ENCODE measurements around the gene EHD3.

The EHD3 gene

GRCh38 chr2:31271851-31272267 is 37.9 kb downstream of the EHD3 start:
- TF ChIP-seq CTCF (IDR thresholded peaks at IDR 0.05; ENCODE audit: low read length) (no peak), EZH2 (optimal IDR thresholded peaks at IDR 0.05; ENCODE audit: low read depth, low read length) (no peak), EZH2phosphoT487 (IDR thresholded peaks at IDR 0.05; ENCODE audit: low read length) (no peak)
- Histone ChIP-seq H3K4me3 (ENCODE audit: low read length) (no peak overlapping the region), H4K20me1 (ENCODE audit: insufficient read depth, low read length) (no peaks in the 10 kb centered on the region), H3K9ac (ENCODE audit: low read length) (no peak overlapping the region), H3K27ac (ENCODE audit: low read length) (no peak overlapping the region), H3K27me3 (replicated peaks; ENCODE audit: insufficient read depth, low read length) (no peaks in the 10 kb centered on the region), H3K79me2 (ENCODE audit: low read length) (no peaks in the 10 kb centered on the region), H3K9me2 (replicated peaks; ENCODE audit: insufficient read depth, low read length) (no peaks in the 10 kb centered on the region), H3K9me3 (replicated peaks; ENCODE audit: insufficient read depth, low read length) (no peaks in the 10 kb centered on the region), H3K4me1 (ENCODE audit: low read length) (no peaks in the 10 kb centered on the region), H3K4me2 (ENCODE audit: low read depth, low read length) (no peak overlapping the region), H3K36me3 (replicated peaks; ENCODE audit: insufficient read depth, low read length) (no peaks in the 10 kb centered on the region), H2AFZ (ENCODE audit: low read length) (no peak overlapping the region), H3F3A (ENCODE audit: insufficient read depth, low read length) (no peaks in the 10 kb centered on the region)
- DNase-seq: no peak

- Histone ChIP-seq H3K27me3 (replicated peaks; ENCODE audit: insufficient read depth, low read length) (no peaks in the 10 kb centered on the region), H4K20me1 (ENCODE audit: insufficient read depth, low read length) (no peaks in the 10 kb centered on the region), H3F3A (ENCODE audit: insufficient read depth, low read length) (no peaks in the 10 kb centered on the region), H3K9ac (ENCODE audit: low read length) (no peak overlapping the region), H3K4me2 (ENCODE audit: low read depth, low read length) (no peak overlapping the region), H3K79me2 (ENCODE audit: low read length) (no peaks in the 10 kb centered on the region), H3K9me2 (replicated peaks; ENCODE audit: insufficient read depth, low read length) (no peaks in the 10 kb centered on the region), H3K4me1 (ENCODE audit: low read length) (no peaks in the 10 kb centered on the region), H2AFZ (ENCODE audit: low read length) (no peak overlapping the region), H3K27ac (ENCODE audit: low read length) (no peak overlapping the region), H3K4me3 (ENCODE audit: low read length) (no peak overlapping the region), H3K36me3 (replicated peaks; ENCODE audit: insufficient read depth, low read length) (no peaks in the 10 kb centered on the region), H3K9me3 (replicated peaks; ENCODE audit: insufficient read depth, low read length) (no peaks in the 10 kb centered on the region)
- TF ChIP-seq EZH2phosphoT487 (IDR thresholded peaks at IDR 0.05; ENCODE audit: low read length) (no peak), CTCF (IDR thresholded peaks at IDR 0.05; ENCODE audit: low read length) (no peak), EZH2 (optimal IDR thresholded peaks at IDR 0.05; ENCODE audit: low read depth, low read length) (no peak)
- no peak for DNase-seq
Observed at GRCh38 chr2:31274401-31275075, 40.6 kb downstream of the EHD3 start.

- no peak overlapping the region for H3K27ac ChIP-seq (ENCODE audit: low read length)
- no peaks in the 10 kb centered on the region for H3K9me2 ChIP-seq (replicated peaks; ENCODE audit: insufficient read depth, low read length)
- no peaks in the 10 kb centered on the region for H4K20me1 ChIP-seq (ENCODE audit: insufficient read depth, low read length)
- H3K36me3 ChIP-seq (replicated peaks; ENCODE audit: insufficient read depth, low read length): no peaks in the 10 kb centered on the region
- H3K9ac ChIP-seq (ENCODE audit: low read length): no peak overlapping the region
- no peaks in the 10 kb centered on the region for H3K4me1 ChIP-seq (ENCODE audit: low read length)
- H3K4me3 ChIP-seq (ENCODE audit: low read length): no peak overlapping the region
- no peaks in the 10 kb centered on the region for H3K9me3 ChIP-seq (replicated peaks; ENCODE audit: insufficient read depth, low read length)
- H3K79me2 ChIP-seq (ENCODE audit: low read length): no peaks in the 10 kb centered on the region
- H3K27me3 ChIP-seq (replicated peaks; ENCODE audit: insufficient read depth, low read length): no peaks in the 10 kb centered on the region
- H3F3A ChIP-seq (ENCODE audit: insufficient read depth, low read length): no peaks in the 10 kb centered on the region
- DNase-seq: no peak
- no peak overlapping the region for H3K4me2 ChIP-seq (ENCODE audit: low read depth, low read length)
- H2AFZ ChIP-seq (ENCODE audit: low read length): no peak overlapping the region
- no peak for TF ChIP-seq EZH2 (optimal IDR thresholded peaks at IDR 0.05; ENCODE audit: low read depth, low read length)
- no peak for TF ChIP-seq EZH2phosphoT487 (IDR thresholded peaks at IDR 0.05; ENCODE audit: low read length)
- no peak for TF ChIP-seq CTCF (IDR thresholded peaks at IDR 0.05; ENCODE audit: low read length)
Observed at GRCh38 chr2:31275976-31276375, 42.0 kb downstream of the EHD3 start.

Measured in MM.1S (cell line).